Heart left ventricle (tissue), 13 donors: ENCODE results near the gene DDA1.

Source experiments
- CTCF ChIP-seq, 12 donors: fragments of 200-600 bp; sonication (generic) in 4 of 12; IDR thresholded peaks; one replicate each; pipeline versions ENCODE4 v1.5.0 to v1.8.0; 2018 to 2022; ENCODE audit warnings: antibody characterized with exemption in 12 of 12, mild to moderate bottlenecking in 5 of 12
- POLR2A ChIP-seq, 2 donors: fragments of 450-650 bp; IDR thresholded peaks; one replicate each; pipeline ENCODE4 v1.6.1; 2017; ENCODE audit warnings: antibody characterized with exemption in 2 of 2, mild to moderate bottlenecking in 2 of 2, moderate library complexity in 2 of 2
- donor health status: ischemic (EF 13 %, LVEDD 7.1; RV severe dilation, severe dysfunction).
- donor health status: DM: no; HTN: yes; CAD: no.
- donor health status: DM: no; HTN: no; CAD: no.
- donor health status: ischemic (EF 25% LVEDD 6.9; RV normal size, moderate dysfunction).
- donor health status: ischemic (EF 25% LVEDD 5.7; RV mildly dilated, moderate dysfunction).
- donor health status: ischemic (EF 35%, LVEDD 5.7; RV mildly dilated, moderate dysfunction).
- donor health status: nonischemic (EF 11% LVEDD 7.7; RV severe dilation, severe dysfunction).
- donor health status: DM: yes; HTN: yes; CAD: no.
- donor health status: PGD.
- donor health status: ischemic (EF 29% LVEDD 5.4; RV normal size, mild dysfunction).
- donor health status: nonischemic (EF 23%, LVEDD 6.1; RV moderate dilation, normal function).

GRCh38 chr19:17312189-17313113 lies 3.1 kb downstream of the DDA1 start:
- TF ChIP-seq CTCF (IDR thresholded peaks at IDR 0.05) (no peak), POLR2A (IDR thresholded peaks at IDR 0.05) (no peak)
